ENCODE measurements around the gene KRT82. TPM values are rescaled to one million over a fixed set of nuclear protein-coding genes. Genes with fewer than 3 reads are reported as not detected.

KRT82 gene
- total RNA-seq, 1 experiment from 2014 or later = not detected

GRCh38 chr12:52446367-52447045, 40.4 kb upstream of the KRT82 start:
- no peak overlapping the region for H3K9ac ChIP-seq (ENCODE audit: extremely low read depth, insufficient read length, low read length)
- H3K4me3 Mint-ChIP-seq = no peak overlapping the region
- no peaks in the 10 kb centered on the region for H3K9me3 ChIP-seq (ENCODE audit: control insufficient read depth, low read depth, low read length)
- H2BK20ac ChIP-seq (ENCODE audit: low read depth, low read length, poor library complexity, severe bottlenecking) = no peak overlapping the region
- no peaks in the 10 kb centered on the region for H3K79me1 ChIP-seq (ENCODE audit: insufficient read depth, low read depth, low read length, poor library complexity, severe bottlenecking)
- no peak overlapping the region; a peak in 1 of 7 replicates for H3K27ac Mint-ChIP-seq
- no peak overlapping the region for H2AFZ ChIP-seq (ENCODE audit: low read length)
- no peak overlapping the region for H3K23ac ChIP-seq (ENCODE audit: insufficient read length, low read depth, low read length)
- H2BK15ac ChIP-seq (ENCODE audit: low read depth, low read length) = no peak overlapping the region
- no peak overlapping the region for H3K14ac ChIP-seq (ENCODE audit: insufficient read depth, low read length)
- 0 out of 2 replicates have a peak, but pooled peaks cover 2% of the 10 kb centered on the region for H3K4me1 ChIP-seq (ENCODE audit: insufficient read depth, low read length)
- no peak overlapping the region for H4K5ac ChIP-seq (ENCODE audit: insufficient read length, low read depth, low read length)
- no peaks in the 10 kb centered on the region for H3K9me3 Mint-ChIP-seq
- H3K23me2 ChIP-seq (ENCODE audit: insufficient read length, low read depth, low read length, poor library complexity, severe bottlenecking) = no peaks in the 10 kb centered on the region
- H3K27ac ChIP-seq (ENCODE audit: insufficient read length, low read depth, low read length) = no peak overlapping the region
- H2BK5ac ChIP-seq (ENCODE audit: insufficient read length, low read length) = no peak overlapping the region
- peaks cover 19 to 20% of the 10 kb centered on the region in 2 experiments for H3K4me1 Mint-ChIP-seq
- no peak overlapping the region for H2BK12ac ChIP-seq (ENCODE audit: insufficient read length, low read depth, low read length)
- no peaks in the 10 kb centered on the region for H3K79me2 ChIP-seq (ENCODE audit: insufficient read depth, low read length)
- no peak overlapping the region for H3T11ph ChIP-seq (ENCODE audit: low read length)
- no peak overlapping the region for H2BK120ac ChIP-seq (ENCODE audit: low read depth, low read length, poor library complexity, severe bottlenecking)
- TF ChIP-seq CTCF (conservative IDR thresholded peaks at IDR 0.05) = no peak
- no peak overlapping the region for H4K8ac ChIP-seq (replicated peaks; ENCODE audit: insufficient read length, low read depth, low read length)
- H3K27me3 Mint-ChIP-seq (ENCODE audit: low read depth) = peaks cover 23% of the 10 kb centered on the region
- no peak overlapping the region for H3K56ac ChIP-seq (ENCODE audit: insufficient read length, low read depth, low read length)
- no peak overlapping the region for H3K18ac ChIP-seq (ENCODE audit: insufficient read length, low read depth, low read length)
- no peak overlapping the region for H4K91ac ChIP-seq (ENCODE audit: insufficient read length, low read depth, low read length)
- H3K27me3 ChIP-seq (ENCODE audit: insufficient read depth, low read length) = peaks cover 3% of the 10 kb centered on the region; the same call in 1 of the 2 replicates
- H3K4me2 ChIP-seq (ENCODE audit: insufficient read depth, insufficient read length, low read length) = no peak overlapping the region
- DNase-seq = no peak
- H2AK5ac ChIP-seq (ENCODE audit: insufficient read length, low read length) = no peak overlapping the region
- no peak overlapping the region for H3K4ac ChIP-seq (ENCODE audit: low read depth, low read length)
- H4K20me1 ChIP-seq (ENCODE audit: control insufficient read depth, insufficient read depth, insufficient read length) = no peaks in the 10 kb centered on the region
- no peaks in the 10 kb centered on the region for H3K36me3 Mint-ChIP-seq (ENCODE audit: insufficient read depth in 1 of 3, low read depth in 3 of 3)
- no CpG with 5 or more reads among the region's 6 CpGs for WGBS (ENCODE audit: extremely low coverage, insufficient read length, low lambda C conversion rate)
